ENCODE measurements around the gene PRDM10. TPM values are rescaled to one million over a fixed set of nuclear protein-coding genes. Genes with fewer than 3 reads are reported as not detected.
A peak's percentile ranks its signal among the peaks of the same experiment; 100 is the strongest.

Gene PRDM10
- total RNA-seq, 3 donors from 2014 or later = 12.1 to 17.9 (median 14.0) TPM

DNA sequence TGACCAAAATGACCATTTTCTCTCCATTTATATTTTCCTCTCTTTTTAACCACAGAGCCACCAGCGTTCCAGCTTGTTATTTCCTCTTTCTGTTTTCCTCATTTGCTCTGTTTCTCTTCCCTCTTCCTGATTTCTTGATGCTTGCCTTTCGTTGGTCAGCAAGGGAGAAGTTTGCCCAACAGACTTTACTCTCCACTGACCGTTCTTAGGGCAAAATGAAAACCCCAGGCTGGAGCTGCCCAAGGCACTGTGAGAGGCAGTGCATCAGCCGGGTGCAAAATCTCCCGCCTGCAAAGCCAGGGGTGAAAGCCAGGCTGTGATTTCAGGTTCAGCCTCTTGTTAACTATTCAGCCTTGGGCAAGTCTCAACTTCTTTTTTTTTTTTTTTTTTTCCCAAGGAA lies 40.9 kb upstream of the PRDM10 start:
- DNase-seq (no peak), ATAC-seq (peak; percentile 21)
- intact Hi-C loops (cut with DNase I, micrococcal nuclease) = no loop called here
- Histone ChIP-seq H3K9me3 (no peaks in the 10 kb centered on the region), H3K4me3 (no peak overlapping the region), H3K4me1 (ENCODE audit: low read depth) (no peaks in the 10 kb centered on the region), H3K36me3 (ENCODE audit: low read depth) (no peaks in the 10 kb centered on the region)
- TF ChIP-seq, protein P1, sequence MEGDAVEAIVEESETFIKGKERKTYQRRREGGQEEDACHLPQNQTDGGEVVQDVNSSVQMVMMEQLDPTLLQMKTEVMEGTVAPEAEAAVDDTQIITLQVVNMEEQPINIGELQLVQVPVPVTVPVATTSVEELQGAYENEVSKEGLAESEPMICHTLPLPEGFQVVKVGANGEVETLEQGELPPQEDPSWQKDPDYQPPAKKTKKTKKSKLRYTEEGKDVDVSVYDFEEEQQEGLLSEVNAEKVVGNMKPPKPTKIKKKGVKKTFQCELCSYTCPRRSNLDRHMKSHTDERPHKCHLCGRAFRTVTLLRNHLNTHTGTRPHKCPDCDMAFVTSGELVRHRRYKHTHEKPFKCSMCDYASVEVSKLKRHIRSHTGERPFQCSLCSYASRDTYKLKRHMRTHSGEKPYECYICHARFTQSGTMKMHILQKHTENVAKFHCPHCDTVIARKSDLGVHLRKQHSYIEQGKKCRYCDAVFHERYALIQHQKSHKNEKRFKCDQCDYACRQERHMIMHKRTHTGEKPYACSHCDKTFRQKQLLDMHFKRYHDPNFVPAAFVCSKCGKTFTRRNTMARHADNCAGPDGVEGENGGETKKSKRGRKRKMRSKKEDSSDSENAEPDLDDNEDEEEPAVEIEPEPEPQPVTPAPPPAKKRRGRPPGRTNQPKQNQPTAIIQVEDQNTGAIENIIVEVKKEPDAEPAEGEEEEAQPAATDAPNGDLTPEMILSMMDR (IDR thresholded peaks at IDR 0.05) = no peak

DNA sequence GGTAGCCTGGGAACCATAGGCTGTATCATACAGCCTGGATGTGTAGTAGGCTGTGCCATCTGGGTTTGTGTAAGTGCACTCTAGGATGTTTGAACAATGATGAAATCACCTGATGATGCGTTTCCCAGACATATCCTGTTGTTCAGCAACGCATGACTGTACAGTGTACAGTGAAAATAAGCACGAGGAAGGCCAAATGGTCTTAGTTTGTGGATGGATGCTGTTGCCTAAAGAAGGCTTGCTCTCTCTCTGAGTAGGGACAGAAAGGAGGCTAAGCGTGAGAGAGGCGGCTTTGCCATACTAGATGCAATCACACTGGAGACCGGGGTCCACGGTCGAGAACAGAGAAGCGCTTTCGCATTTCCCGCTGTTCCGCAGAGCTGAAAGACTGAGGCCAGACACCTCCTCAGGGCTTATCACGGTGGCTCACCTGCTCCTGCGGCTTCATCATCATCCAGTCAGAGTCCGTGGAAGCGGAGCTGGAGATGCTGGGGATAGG lies 39.5 kb upstream of the PRDM10 start:
- Histone ChIP-seq H3K36me3 (ENCODE audit: low read depth) (no peaks in the 10 kb centered on the region), H3K9me3 (no peaks in the 10 kb centered on the region), H3K4me1 (ENCODE audit: low read depth) (no peaks in the 10 kb centered on the region), H3K4me3 (no peak overlapping the region)
- ATAC-seq (peak; percentile 69), DNase-seq (no peak)
- TF ChIP-seq, protein P1 (IDR thresholded peaks at IDR 0.05) = no peak
- intact Hi-C loops (cut with DNase I, micrococcal nuclease) = no loop called here

DNA sequence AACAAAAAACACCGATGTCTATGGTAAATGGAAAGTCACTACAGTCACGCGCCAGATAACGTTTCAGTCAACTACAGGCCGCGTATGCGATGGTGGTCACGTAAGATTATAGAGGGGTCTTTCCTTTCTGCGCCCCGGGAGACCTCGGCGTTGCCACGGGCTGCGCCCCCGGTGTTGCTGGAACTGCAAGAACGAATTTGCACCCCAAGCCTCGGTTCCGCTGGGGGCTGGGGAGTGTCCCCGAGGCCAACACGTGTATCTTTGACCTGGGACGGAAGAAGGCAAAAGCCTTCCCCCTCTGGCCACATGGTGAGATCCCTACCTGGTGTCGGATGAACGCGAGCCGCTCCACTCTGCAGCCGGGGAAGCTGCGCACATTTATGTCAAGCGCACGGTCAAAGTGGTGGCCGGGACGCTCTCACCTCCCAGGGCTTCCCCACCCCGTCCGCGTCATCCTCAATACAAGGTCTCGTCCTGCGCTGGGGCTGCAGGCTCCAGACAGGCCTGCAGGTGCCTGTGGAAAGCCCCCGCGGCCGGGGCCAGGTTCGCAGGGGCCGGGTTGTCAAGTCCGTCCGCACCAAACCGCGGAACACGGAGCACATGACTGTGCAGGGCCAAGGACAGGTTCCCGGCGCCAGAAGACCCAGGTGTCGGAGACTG lies 37.8 kb upstream of the PRDM10 start:
- ATAC-seq = no peak
- no peaks in the 10 kb centered on the region for H3K9me3 ChIP-seq
- TF ChIP-seq, protein P1 (IDR thresholded peaks at IDR 0.05) = no peak
- H3K4me3 ChIP-seq = no peak overlapping the region
- no peaks in the 10 kb centered on the region for H3K36me3 ChIP-seq (ENCODE audit: low read depth)
- intact Hi-C loops (cut with DNase I, micrococcal nuclease) = no loop called here
- no peak for DNase-seq
- no peaks in the 10 kb centered on the region for H3K4me1 ChIP-seq (ENCODE audit: low read depth)

DNA sequence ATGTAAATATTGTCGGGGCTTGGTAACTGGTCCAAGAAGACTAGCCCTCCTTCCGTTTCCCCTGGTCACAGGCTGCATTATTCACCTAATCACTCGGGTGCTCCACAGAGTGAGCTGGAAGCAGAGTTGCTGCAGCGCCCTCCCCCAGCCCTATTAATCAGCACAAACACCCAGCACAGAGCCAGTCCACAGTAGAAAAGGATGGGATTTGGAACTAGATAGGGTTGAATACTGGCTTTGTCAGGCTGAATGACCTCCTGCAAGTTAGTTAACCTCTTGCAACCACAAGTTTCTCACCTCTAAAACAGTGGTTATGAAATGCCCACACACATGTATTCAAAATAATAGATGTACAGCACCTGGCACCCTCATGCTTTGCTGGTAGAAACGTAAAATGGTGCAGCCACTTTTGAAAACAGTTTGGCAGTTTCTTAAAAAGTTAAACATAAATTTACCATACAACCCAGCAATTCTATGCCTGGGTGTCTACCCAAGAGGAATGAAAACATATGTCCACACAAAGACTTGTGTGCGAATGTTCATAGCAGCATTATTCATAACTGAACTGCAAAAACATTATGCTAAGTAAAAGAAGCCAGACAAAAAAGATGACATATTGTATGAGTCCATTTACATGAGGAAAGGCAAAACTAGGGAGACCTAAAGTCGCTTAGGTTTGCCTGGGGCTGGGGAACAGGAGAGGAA lies 35.4 kb upstream of the PRDM10 start:
- TF ChIP-seq, protein P1 (IDR thresholded peaks at IDR 0.05) = no peak
- no peak overlapping the region for H3K4me3 ChIP-seq
- intact Hi-C loops (cut with DNase I, micrococcal nuclease) = no loop called here
- no peaks in the 10 kb centered on the region for H3K4me1 ChIP-seq (ENCODE audit: low read depth)
- no peaks in the 10 kb centered on the region for H3K9me3 ChIP-seq
- no peak for DNase-seq
- ATAC-seq = no peak
- no peaks in the 10 kb centered on the region for H3K36me3 ChIP-seq (ENCODE audit: low read depth)

DNA sequence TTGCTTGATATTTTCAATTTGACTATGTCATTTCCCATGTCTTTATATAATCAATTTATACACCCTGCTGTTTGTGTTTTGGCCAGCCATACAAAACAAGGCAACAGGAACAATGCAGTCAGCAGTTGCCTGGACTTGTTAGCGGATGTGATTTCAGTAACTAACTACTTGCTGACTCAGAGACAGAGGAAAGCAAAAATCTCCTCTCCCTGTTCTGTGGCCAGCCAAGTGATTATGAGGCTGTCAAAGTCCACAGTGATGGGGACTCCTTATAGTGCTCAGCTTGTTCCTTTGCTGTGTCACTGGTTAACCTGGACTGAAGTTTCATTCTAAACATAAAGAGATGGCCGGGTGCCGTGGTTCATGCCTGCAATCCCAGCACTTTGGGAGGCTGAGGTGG lies 34.4 kb upstream of the PRDM10 start:
- H3K36me3 ChIP-seq (ENCODE audit: low read depth) = no peaks in the 10 kb centered on the region
- H3K4me3 ChIP-seq = no peak overlapping the region
- DNase-seq = peak in 2 of 3 donors; percentile 34 to 55
- TF ChIP-seq, protein P1 (IDR thresholded peaks at IDR 0.05) = no peak
- intact Hi-C loops (cut with DNase I, micrococcal nuclease) = no loop called here
- no peaks in the 10 kb centered on the region for H3K9me3 ChIP-seq
- peak; percentile 99 for ATAC-seq
- H3K4me1 ChIP-seq (ENCODE audit: low read depth) = no peaks in the 10 kb centered on the region

Data from mucosa of descending colon (tissue), 3 donors.